Aorta (tissue), 5 donors: ENCODE data around the gene NFKBIB. TPM values are rescaled to one million over a fixed set of nuclear protein-coding genes. Genes with fewer than 3 reads are reported as not detected.

Experiments used
- ATAC-seq: fragments of 200-7000 bp; cut with Tn5 transposase; one replicate; pipeline ENCODE4 v1.9.1; 2022; ENCODE audit warnings: moderate library complexity; ENCODE audit not compliant: low FRiP score
- DNase-seq, 2 donors: peaks; one replicate each; pipeline ENCODE4 v3.0.0-alpha.2; 2020
- H3K27ac ChIP-seq, 2 donors: one replicate each; pipeline ENCODE4 v1.5.1; 2013; ENCODE audit warnings: low read length in 2 of 2, mild to moderate bottlenecking in 2 of 2, moderate library complexity in 2 of 2, control low read depth in 1 of 2, inconsistent platforms in 1 of 2, low read depth in 1 of 2
- H3K27me3 ChIP-seq, 2 donors: one replicate each; pipeline ENCODE4 v1.6.1; 2013; ENCODE audit warnings: control low read depth in 1 of 2, low read length in 1 of 2, mild to moderate bottlenecking in 1 of 2, moderate library complexity in 1 of 2; ENCODE audit not compliant: insufficient read depth in 2 of 2, control insufficient read depth in 1 of 2
- H3K36me3 ChIP-seq, 2 donors: one replicate each; pipeline ENCODE4 v1.6.1; 2013; ENCODE audit warnings: control low read depth in 1 of 2, low read length in 1 of 2, mild to moderate bottlenecking in 1 of 2; ENCODE audit not compliant: insufficient read depth in 2 of 2, control insufficient read depth in 1 of 2
- H3K4me1 ChIP-seq, 2 donors: one replicate each; pipeline ENCODE4 v1.6.1; 2013; ENCODE audit warnings: low read length in 2 of 2, control low read depth in 1 of 2, mild to moderate bottlenecking in 1 of 2, moderate library complexity in 1 of 2; ENCODE audit not compliant: insufficient read depth in 2 of 2, control insufficient read depth in 1 of 2
- H3K4me3 ChIP-seq, 2 donors: one replicate each; pipeline ENCODE4 v1.5.1; 2013; ENCODE audit warnings: low read length in 2 of 2, control low read depth in 1 of 2, mild to moderate bottlenecking in 1 of 2
- H3K9me3 ChIP-seq: one replicate; pipeline ENCODE4 v1.6.1; 2013; ENCODE audit warnings: mild to moderate bottlenecking, low read length; ENCODE audit not compliant: control insufficient read depth
- WGBS, 2 donors: extraction: QIAGEN DNeasy Blood & Tissue Kit; methylation state at CpG; one replicate each; pipeline ENCODE4 v1.1.7; 2013; 5-methylcytosine and 5-hydroxymethylcytosine counted together
- intact Hi-C, 2 donors: fragments of 100-400 bp; cut with DNase I; formaldehyde crosslinking; loops; one replicate each; pipeline versions ENCODE4 v1.14.2 to v1.15.0; 2022
- long read RNA-seq, 2 donors: library from polyadenylated mRNA; unstranded; transcript quantifications; one replicate each; pipeline ENCODE4 v2.0.0, GENCODE V29; 2020 to 2021
- polyA plus RNA-seq, 2 donors: library from polyadenylated mRNA; stranded (reverse); fragments of 200-250 nt; gene quantifications; one replicate each; pipeline ENCODE4 v1.2.3, GENCODE V29; 2013
- total RNA-seq, 2 donors: library from RNA; stranded (reverse); fragmentation: NEBNext Ultra II Directional; extraction: Animal tissue kit (Norgen Biotek cat#: 25700); gene quantifications; one replicate each; pipeline ENCODE4 v1.2.1, GENCODE V29; 2021
- donor health status: healthy with polysubstance abuse.
- donor health status: Bipolar disorder and iron deficiency.
- donor health status: DM: no; HTN: no; CAD: no.
- donor health status: DM: no; HTN: no; CAD: no.
- donor health status: DM: yes; HTN: yes; CAD: no.

NFKBIB gene, protein sequence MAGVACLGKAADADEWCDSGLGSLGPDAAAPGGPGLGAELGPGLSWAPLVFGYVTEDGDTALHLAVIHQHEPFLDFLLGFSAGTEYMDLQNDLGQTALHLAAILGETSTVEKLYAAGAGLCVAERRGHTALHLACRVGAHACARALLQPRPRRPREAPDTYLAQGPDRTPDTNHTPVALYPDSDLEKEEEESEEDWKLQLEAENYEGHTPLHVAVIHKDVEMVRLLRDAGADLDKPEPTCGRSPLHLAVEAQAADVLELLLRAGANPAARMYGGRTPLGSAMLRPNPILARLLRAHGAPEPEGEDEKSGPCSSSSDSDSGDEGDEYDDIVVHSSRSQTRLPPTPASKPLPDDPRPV
- total RNA-seq: 10 to 100 TPM; 16.0 to 24.5 TPM
- polyA plus RNA-seq: 10 to 100 TPM; 23.4 to 30.1 TPM
- long read RNA-seq, donor 1, transcript NFKBIB-203 (5 exons, 2,200 nt): minor isoform, 8 of 72 reads
- long read RNA-seq, donor 1, transcript NFKBIB-204 (5 exons, 1,929 nt): major isoform, 50 of 72 reads
- long read RNA-seq, donor 1, transcript NFKBIB-201 (6 exons, 1,159 nt): minor isoform, 7 of 72 reads
- long read RNA-seq, donor 1, partial matches to known transcripts: 5 of 72 reads
- long read RNA-seq, donor 1, other reads (novel, unspliced or antisense): 2 of 72 reads
- long read RNA-seq, donor 2, transcript NFKBIB-204 (5 exons, 1,929 nt): major isoform, 5 of 12 reads
- long read RNA-seq, donor 2, partial matches to known transcripts: 2 of 12 reads
- long read RNA-seq, donor 2, other reads (novel, unspliced or antisense): 3 of 12 reads

DNA sequence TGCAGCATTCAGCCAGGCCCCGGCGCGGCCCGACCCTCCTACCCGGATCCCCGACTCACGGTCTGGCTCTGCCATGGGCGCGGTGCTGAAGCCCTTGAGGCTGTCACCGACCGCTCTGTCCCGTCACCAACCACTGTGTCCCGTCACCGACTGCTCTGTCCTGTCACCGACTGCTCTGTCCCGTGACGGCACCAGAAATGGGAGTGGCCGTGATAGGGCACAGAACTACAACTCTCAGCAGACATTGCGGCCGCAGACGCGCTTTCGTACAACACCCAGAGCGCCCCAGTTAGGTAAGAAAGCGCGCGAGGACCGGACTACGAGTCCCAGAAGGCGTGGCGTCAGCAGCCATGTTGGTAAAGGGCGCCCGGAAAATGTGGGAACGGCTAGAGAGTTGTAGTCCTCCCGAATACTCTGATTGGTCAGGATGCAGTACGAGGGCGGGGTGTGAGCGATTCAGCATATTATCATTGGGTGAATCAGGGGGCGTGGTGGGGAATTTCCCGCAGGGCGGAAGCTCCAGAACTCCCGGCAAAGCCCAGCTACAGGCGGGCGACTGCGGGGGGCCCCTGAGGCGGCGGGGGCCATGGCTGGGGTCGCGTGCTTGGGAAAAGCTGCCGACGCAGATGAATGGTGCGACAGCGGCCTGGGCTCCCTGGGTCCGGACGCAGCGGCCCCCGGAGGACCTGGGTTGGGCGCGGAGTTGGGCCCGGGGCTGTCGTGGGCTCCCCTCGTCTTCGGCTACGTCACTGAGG, at the start of gene NFKBIB, which contains the start of gene SIRT2:
Gene NFKBIB (plus strand): TSS at position 523 of the 755 bp plus-strand sequence. CDS start 64 bp downstream, at position 587.
Gene SIRT2 (minus strand): TSS at position 172 of the 755 bp plus-strand sequence. CDS start 97 bp downstream, at position 75.
- DNase-seq (peak; percentile 99 to 100), ATAC-seq (peak; percentile 98)
- no peaks in the 10 kb centered on the region for H3K9me3 ChIP-seq
- no peaks in the 10 kb centered on the region for H3K36me3 ChIP-seq
- intact Hi-C loops: loop anchor here in 1 of 2 donors (2.0 kb wide), 1 partner anchor 29 kb away; no protein-coding TSS in a partner anchor
- H3K4me3 ChIP-seq: peak within 1 kb of the TSS; percentile 56 to 92
- 0% methylated on average over 63 to 64 of the region's 64 CpGs for WGBS, 2 donors
- peak within 1 kb of the TSS in 1 of 2 donors; percentile 24 for H3K27ac ChIP-seq
- no peaks in the 10 kb centered on the region for H3K4me1 ChIP-seq
- H3K27me3 ChIP-seq: no peaks in the 10 kb centered on the region

DNA sequence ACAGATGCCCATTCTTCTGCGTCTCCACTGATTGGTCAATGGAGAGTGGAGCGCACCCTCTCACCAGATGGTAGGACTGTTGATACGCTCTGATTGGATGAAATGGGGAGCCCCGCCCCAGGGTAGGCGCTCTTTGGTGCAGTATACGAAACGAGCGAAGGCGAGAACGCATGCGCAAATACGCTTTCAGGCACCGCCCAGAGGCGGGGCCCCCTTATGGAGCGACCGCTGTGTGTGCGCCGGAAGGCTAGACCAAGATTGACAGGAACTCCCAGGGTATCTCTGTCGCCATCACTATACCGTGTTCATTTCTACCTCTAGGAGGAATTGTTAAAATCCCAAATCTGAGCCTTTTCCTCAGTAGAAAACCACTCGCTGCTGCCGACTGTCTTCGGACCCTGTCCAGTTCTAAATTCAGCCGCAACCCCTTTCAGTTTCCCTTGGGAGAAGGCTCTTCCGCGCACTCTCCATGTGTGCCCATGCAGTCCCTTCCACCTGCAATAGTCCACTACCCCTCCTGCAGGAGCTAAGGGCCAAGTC, 49.3 kb upstream of the NFKBIB start:
- DNase-seq (peak; percentile 99), ATAC-seq (peak; percentile 94)
- H3K36me3 ChIP-seq: peaks cover 0 to 4% of the 10 kb centered on the region in 2 donors
- no peaks in the 10 kb centered on the region for H3K4me1 ChIP-seq
- WGBS, 2 donors: 0% methylated on average over 26 of the region's 26 CpGs
- peak overlapping the region in 1 of 2 donors; percentile 21 for H3K4me3 ChIP-seq
- peak overlapping the region; percentile 72 to 94 for H3K27ac ChIP-seq
- H3K27me3 ChIP-seq: no peaks in the 10 kb centered on the region
- no peaks in the 10 kb centered on the region for H3K9me3 ChIP-seq
- intact Hi-C loops: loop anchor here in 1 of 2 donors (5.0 kb wide), 2 partner anchors 233 to 513 kb away; partner anchors contain the start of genes CATSPERG, EIF3K and MAP4K1

DNA sequence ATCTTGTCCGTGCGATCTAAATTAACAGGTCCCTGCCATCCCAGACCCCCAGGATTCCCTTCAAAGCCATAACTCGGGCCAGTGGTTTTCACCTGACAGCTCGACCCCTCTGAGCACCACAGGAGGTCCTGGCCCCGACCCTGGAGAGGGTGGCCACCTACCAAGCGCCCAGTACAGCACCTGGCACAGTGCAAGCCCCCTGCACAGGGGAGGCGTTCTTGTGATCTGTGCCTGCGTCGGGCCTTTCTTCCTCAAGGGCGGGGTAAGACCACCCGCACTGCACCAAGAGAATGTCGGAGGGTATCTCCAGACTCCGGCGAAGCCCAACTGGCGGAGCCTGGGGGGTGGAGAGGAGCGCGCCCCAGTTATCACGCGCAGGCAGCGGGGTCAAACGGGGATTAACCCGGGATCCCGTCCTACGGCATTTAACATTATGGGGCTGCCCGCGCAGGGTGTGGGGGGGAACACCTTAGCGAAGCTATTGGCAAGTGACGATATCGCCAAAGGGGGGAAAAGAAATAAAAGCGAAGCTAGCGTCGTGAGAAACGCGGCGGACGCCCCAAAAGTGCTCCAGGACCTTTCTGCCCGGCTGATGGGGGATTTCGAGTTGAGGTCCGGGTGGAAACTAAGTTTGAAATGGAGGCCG, 48.7 kb upstream of the NFKBIB start:
- 1% methylated on average over 40 of the region's 40 CpGs for WGBS, 2 donors
- intact Hi-C loops: loop anchor here in 1 of 2 donors (5.0 kb wide), 2 partner anchors 234 to 514 kb away; partner anchors contain the start of genes CATSPERG, EIF3K and MAP4K1

DNA sequence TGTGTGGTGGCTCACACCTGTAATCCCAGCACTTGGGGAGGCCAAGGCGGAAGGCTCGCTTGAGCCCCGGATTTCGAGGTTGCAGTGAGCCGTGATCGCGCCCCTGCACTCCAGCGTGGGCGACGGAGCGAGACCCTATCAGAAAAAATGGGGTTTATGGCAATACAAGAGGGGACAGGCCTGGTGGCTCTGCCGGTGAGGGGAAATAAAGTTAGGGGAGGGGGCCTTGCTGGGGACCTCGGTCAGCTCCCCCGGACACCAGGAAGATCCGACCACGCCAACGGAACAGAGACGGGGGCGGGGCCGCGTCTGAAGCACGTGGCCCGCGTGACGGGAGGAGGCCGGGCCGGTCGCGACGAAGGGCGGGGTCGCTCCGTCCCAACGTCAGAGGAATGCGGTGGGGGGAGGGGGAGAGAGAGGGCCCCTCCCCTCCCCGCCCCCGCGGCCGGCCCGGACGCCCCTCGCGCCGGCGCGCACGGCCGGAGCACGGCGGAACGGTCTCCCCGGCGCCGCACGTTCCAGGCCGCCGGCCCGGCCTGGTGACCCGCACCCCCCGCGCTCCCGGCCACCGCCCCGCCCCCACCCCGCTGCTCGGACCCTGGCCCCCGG, 48.0 kb upstream of the NFKBIB start:
- WGBS, 2 donors: 1% methylated on average over 28 to 67 of the region's 67 CpGs
- intact Hi-C loops: loop anchor here in 1 of 2 donors (5.0 kb wide), 2 partner anchors 234 to 514 kb away; partner anchors contain the start of genes CATSPERG, EIF3K and MAP4K1
- peak overlapping the region; percentile 91 to 94 for H3K27ac ChIP-seq
- DNase-seq (peak; percentile 96 to 97), ATAC-seq (peak; percentile 80)
- H3K4me3 ChIP-seq: peak overlapping the region; percentile 86 to 92
- no peaks in the 10 kb centered on the region for H3K9me3 ChIP-seq
- H3K27me3 ChIP-seq: no peaks in the 10 kb centered on the region
- no peaks in the 10 kb centered on the region for H3K36me3 ChIP-seq
- no peaks in the 10 kb centered on the region for H3K4me1 ChIP-seq

More for the DNA sequence above, 48.7 kb upstream of the NFKBIB start:
- no peaks in the 10 kb centered on the region for H3K4me1 ChIP-seq
- ATAC-seq (no peak), DNase-seq (peak in 1 of 2 donors; percentile 64)
- no peaks in the 10 kb centered on the region for H3K27me3 ChIP-seq
- peak overlapping the region; percentile 72 to 94 for H3K27ac ChIP-seq
- H3K36me3 ChIP-seq: peaks cover 0 to 3% of the 10 kb centered on the region in 2 donors
- peak overlapping the region in 1 of 2 donors; percentile 21 for H3K4me3 ChIP-seq
- H3K9me3 ChIP-seq: no peaks in the 10 kb centered on the region

DNA sequence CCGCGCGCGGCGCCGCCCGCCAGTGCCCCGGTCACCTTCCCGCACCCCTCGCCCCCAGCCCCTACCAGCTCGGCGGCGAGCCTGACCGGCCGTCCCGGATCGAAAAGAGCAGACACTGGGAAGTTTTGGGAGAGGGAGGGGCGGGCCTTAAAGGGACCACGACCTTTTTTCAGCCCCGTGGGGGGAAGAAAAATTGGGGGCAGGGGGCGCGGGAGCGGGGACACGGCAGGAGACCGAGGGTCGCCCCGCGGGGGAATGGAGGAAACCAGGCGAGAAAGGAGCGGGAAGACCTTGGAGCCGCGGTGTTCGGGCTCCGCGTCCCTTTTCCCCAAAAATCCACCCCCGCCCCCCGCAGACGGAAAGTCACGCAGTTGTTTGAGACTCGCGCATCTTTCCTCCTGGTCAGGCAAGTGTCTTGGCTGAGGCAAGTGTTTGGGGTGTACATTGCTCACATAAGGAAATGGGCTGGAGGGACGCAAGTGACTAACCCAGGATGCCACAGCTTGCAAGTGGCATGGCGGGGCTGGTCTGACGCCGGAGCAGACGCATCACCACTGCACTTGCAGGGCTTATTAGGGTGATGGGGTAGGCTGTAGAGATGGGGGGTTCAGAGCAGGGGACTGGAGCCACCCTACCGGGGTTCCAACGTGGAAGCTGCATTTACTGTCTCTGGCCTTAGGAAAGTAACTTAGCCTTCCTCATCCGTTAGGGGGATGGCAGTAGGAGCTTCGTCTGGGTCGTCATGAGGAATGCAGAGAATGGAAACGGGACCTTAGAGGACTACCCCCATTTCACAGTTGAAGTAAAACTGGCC, 47.3 kb upstream of the NFKBIB start:
- Histone ChIP-seq H3K27ac (peak overlapping the region; percentile 82 to 91), H3K9me3 (no peaks in the 10 kb centered on the region), H3K4me3 (peak overlapping the region; percentile 86 to 92), H3K27me3 (no peaks in the 10 kb centered on the region), H3K4me1 (no peaks in the 10 kb centered on the region), H3K36me3 (no peaks in the 10 kb centered on the region)
- 0 to 1% methylated on average over 52 of the region's 52 CpGs for WGBS, 2 donors
- ATAC-seq (no peak), DNase-seq (peak; percentile 79 to 89)
- intact Hi-C loops: loop anchor here in 1 of 2 donors (5.0 kb wide), 2 partner anchors 235 to 515 kb away; partner anchors contain the start of genes CATSPERG, EIF3K and MAP4K1

DNA sequence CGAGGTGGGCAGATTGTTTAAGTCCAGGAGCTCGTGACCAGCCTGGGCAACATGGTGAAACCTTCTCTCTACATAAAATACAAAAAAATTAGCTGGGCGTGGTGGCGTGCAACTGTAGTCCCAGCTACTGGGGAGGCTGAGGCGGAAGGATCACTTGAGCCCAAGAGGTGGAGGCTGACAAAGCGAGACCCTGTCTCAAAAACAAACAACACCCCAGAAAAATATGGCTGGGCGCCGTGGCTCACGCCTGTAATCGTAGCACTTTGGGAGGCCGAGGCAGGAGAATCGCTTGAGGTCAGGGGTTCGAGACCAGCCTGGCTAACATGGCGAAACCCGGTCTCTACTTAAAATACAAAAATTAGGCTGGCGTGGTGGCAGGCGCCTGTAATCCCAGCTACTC, 46.6 kb upstream of the NFKBIB start:
- DNase-seq: no peak

More for the DNA sequence above, 46.6 kb upstream of the NFKBIB start:
- no peak for ATAC-seq
- no peaks in the 10 kb centered on the region for H3K9me3 ChIP-seq
- no peaks in the 10 kb centered on the region for H3K27me3 ChIP-seq
- intact Hi-C loops: loop anchor here in 1 of 2 donors (5.0 kb wide), 2 partner anchors 236 to 516 kb away; partner anchors contain the start of genes CATSPERG, EIF3K and MAP4K1
- H3K36me3 ChIP-seq: no peaks in the 10 kb centered on the region
- no peak overlapping the region for H3K4me3 ChIP-seq
- H3K27ac ChIP-seq: no peak overlapping the region
- no peaks in the 10 kb centered on the region for H3K4me1 ChIP-seq
- 85 to 89% methylated on average over 17 of the region's 17 CpGs for WGBS, 2 donors
